Thymus (tissue), 11 donors: ENCODE results near the gene ZBTB25. TPM values are rescaled to one million over a fixed set of nuclear protein-coding genes. Genes with fewer than 3 reads are reported as not detected.

Experiments used
- DNase-seq, 9 donors: peaks; one replicate each; pipeline ENCODE4 v3.0.0-alpha.2; 2013; ENCODE audit warnings: low spot score in 9 of 9, low read depth in 6 of 9, missing footprints in 1 of 9
- H3K27ac ChIP-seq, 2 donors: one replicate each; pipeline ENCODE4 v1.5.1; 2013; ENCODE audit warnings: control low read depth in 1 of 2, low read depth in 1 of 2, low read length in 1 of 2, mild to moderate bottlenecking in 1 of 2, moderate library complexity in 1 of 2
- H3K27me3 ChIP-seq, 2 donors: one replicate each; pipeline ENCODE4 v1.5.1; 2013; ENCODE audit warnings: low read length in 1 of 2; ENCODE audit not compliant: control insufficient read depth in 2 of 2, insufficient read depth in 1 of 2
- H3K36me3 ChIP-seq, 2 donors: one replicate each; pipeline ENCODE4 v1.5.1; 2013; ENCODE audit warnings: low read length in 1 of 2, mild to moderate bottlenecking in 1 of 2, moderate library complexity in 1 of 2; ENCODE audit not compliant: control insufficient read depth in 2 of 2, insufficient read depth in 2 of 2
- H3K4me1 ChIP-seq, 2 donors: one replicate each; pipeline ENCODE4 v1.5.1; 2013; ENCODE audit warnings: low read length in 2 of 2; ENCODE audit not compliant: control insufficient read depth in 2 of 2, insufficient read depth in 2 of 2
- H3K4me3 ChIP-seq, 2 donors: one replicate each; pipeline ENCODE4 v1.5.1; 2013; ENCODE audit warnings: low read length in 2 of 2, control low read depth in 1 of 2, mild to moderate bottlenecking in 1 of 2
- H3K9me3 ChIP-seq, 2 donors: one replicate each; pipeline ENCODE4 v1.5.1; 2013; ENCODE audit warnings: low read length in 1 of 2, mild to moderate bottlenecking in 1 of 2; ENCODE audit not compliant: control insufficient read depth in 2 of 2, insufficient read depth in 1 of 2
- WGBS: extraction: QIAGEN DNeasy Blood & Tissue Kit; methylation state at CpG from one replicate; pipeline ENCODE4 v1.1.7; 2013; 5-methylcytosine and 5-hydroxymethylcytosine counted together
- polyA plus RNA-seq: library from polyadenylated mRNA; stranded (reverse); fragments of 200-250 nt; gene quantifications from one replicate; pipeline ENCODE4 v1.2.3, GENCODE V29; 2013
- total RNA-seq: library from RNA; stranded (reverse); fragments of 120-200 nt; gene quantifications from one replicate; pipeline ENCODE4 v1.2.4, GENCODE V29; 2013
- donor health status: healthy.

ZBTB25 gene
- total and polyA plus RNA-seq, 2 donors, result 10.6 to 15.0 TPM

DNA sequence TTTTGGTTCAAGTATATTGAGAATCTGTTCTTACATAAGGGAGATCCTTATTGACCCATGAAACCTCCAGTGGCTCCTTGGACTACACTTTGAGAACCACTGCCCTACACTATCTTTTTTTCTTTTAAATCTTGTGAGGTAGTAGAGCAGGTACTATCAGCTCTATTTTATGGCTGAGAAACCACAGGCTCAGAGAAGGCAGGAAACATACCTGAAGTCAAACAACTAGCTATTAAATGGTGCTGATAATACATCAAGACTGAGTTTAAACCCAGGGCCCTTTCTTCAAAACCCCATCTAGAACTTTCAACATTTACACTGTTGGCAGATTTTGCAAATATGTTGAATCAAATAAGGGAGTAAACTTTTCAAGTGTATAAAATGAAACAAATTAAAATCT lies 6.9 kb downstream of the ZBTB25 start:
- Histone ChIP-seq H3K9me3 (no peaks in the 10 kb centered on the region), H3K4me1 (peaks cover 10 to 22% of the 10 kb centered on the region in 2 donors), H3K27ac (no peak overlapping the region), H3K36me3 (peaks cover 5 to 34% of the 10 kb centered on the region in 2 donors), H3K27me3 (no peaks in the 10 kb centered on the region), H3K4me3 (no peak overlapping the region)
- DNase-seq, result no peak

DNA sequence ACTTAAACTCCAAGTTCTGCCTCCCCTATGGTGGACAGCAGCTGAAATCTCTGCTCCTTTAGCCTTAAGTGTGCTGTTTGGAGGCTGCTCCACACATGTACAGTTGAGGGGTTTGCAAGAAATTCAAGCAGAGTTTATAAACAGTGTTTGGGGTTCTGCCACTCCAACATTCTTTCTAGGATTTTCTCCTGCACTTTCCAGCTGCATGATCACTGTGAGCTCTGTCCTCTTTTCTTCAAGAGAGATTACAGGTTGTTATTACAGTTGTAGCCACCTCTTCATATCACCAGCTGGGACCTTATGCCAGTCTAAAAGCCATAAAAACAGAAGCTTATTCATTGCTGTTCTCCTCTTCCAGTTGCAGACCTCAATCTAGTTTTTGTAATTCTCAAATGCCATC lies 8.4 kb downstream of the ZBTB25 start:
- DNase-seq, result no peak
- Histone ChIP-seq H3K9me3 (no peaks in the 10 kb centered on the region), H3K4me1 (peaks cover 5 to 12% of the 10 kb centered on the region in 2 donors)

DNA sequence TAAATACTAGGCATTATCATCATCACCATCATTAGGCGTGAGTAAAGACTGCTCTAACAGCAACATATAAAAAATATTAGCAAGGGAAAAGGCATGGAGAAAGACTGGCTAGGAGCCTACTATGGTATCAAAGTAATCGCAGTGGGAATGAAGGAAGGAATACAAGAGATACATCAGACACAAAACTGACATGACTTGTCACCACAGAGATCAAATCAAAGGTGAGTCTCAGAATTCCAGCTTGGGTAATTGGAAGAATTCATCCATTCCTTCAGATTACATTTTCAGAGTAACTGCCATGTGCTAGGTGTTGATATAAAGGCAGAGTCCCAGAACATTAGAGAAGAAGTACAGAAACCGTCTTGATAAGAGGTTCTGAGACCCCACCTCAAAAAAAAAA lies 10.2 kb downstream of the ZBTB25 start:
- 96% methylated on average over 3 of the region's 3 CpGs for WGBS
- Histone ChIP-seq H3K4me1 (peaks cover 0 to 3% of the 10 kb centered on the region in 2 donors), H3K27ac (no peak overlapping the region), H3K9me3 (no peaks in the 10 kb centered on the region), H3K36me3 (peaks cover 5 to 56% of the 10 kb centered on the region in 2 donors), H3K27me3 (no peaks in the 10 kb centered on the region), H3K4me3 (no peak overlapping the region)
- no peak for DNase-seq

More for the DNA sequence above, 8.4 kb downstream of the ZBTB25 start:
- Histone ChIP-seq H3K36me3 (peaks cover 5 to 40% of the 10 kb centered on the region in 2 donors), H3K27me3 (no peaks in the 10 kb centered on the region), H3K27ac (no peak overlapping the region), H3K4me3 (no peak overlapping the region)

DNA sequence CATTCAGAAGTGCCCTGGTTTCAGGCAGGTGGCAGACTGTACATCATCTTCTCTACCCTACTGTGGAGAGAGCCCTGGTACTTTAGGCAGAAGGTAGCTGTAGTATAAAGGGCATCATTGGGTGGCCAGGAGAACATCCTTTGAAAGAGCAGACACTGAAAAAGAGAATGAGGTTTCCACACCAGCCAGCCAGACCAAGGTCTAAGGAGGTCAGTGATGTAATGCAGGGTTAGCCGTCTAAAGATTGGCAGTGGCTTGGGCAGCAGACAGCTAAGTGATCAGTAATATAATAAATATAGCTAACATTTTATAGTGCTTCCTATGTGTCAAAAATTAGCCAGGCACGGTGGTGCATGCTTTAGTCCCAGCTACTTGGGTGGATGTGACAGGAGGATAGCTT lies 12.0 kb downstream of the ZBTB25 start:
- Histone ChIP-seq H3K4me1 (peaks cover 0 to 3% of the 10 kb centered on the region in 2 donors), H3K27me3 (no peaks in the 10 kb centered on the region), H3K9me3 (no peaks in the 10 kb centered on the region), H3K27ac (no peak overlapping the region), H3K36me3 (peaks cover 19 to 66% of the 10 kb centered on the region in 2 donors), H3K4me3 (no peak overlapping the region)
- DNase-seq, result no peak
- WGBS, result 97% methylated on average over 2 of the region's 2 CpGs

DNA sequence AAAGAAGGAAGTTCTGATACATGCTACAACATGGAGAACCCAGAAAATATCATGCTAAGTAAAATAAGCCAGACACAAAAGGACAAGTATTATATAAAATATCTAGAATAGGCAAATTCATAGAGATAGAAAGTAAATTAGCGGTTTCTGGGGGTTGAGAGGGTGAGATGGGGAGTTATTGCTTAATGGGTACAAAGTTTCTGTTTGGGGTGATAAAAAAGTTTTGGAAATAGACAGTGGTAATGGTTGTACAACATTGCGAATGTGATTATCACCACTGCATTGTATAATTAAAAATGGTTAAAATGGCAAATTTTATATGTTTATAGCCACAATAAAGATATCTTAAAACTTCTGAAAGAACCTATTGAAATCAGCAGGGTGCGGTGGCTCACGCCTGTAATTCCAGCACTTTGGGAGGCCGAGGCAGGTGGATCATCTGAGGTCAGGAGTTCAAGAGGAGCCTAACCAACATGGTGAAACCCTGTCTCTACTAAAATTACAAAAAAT lies 15.0 kb downstream of the ZBTB25 start:
- Histone ChIP-seq H3K4me1 (peaks cover 0 to 3% of the 10 kb centered on the region in 2 donors), H3K36me3 (peaks cover 15 to 60% of the 10 kb centered on the region in 2 donors), H3K4me3 (no peak overlapping the region), H3K9me3 (no peaks in the 10 kb centered on the region), H3K27ac (no peak overlapping the region), H3K27me3 (no peaks in the 10 kb centered on the region)
- 99% methylated on average over 5 of the region's 5 CpGs for WGBS
- no peak for DNase-seq

DNA sequence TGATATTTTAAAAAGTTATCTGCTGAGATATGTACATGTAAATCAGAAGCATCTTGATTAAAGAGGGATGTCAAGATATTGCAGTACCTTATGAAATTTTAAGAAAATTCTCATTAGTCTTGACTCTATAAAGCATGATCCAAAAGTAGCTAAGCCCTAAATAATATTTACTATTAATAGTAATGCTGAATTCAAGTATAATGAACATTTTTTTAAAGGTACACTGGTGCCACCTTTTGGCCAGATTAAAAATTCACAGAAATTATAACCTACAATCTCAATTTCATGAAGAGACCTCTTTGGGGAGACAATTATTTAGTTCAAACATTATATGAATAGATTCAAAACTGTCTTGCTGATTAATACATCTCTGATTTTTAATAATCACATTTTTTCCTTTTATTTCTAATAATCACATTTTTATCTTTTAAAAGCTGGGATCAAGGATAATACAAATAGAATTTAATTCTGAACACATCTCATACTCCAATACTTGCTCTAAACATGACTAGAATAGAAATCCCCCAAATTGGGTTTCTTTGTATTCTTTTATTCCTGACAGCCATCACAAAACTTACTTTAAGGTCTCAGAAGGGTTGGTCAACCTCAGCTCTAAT lies 24.9 kb downstream of the ZBTB25 start:
- Histone ChIP-seq H3K4me3 (no peak overlapping the region), H3K27me3 (no peaks in the 10 kb centered on the region), H3K4me1 (no peaks in the 10 kb centered on the region), H3K36me3 (peaks cover 5 to 12% of the 10 kb centered on the region in 2 donors), H3K9me3 (no peaks in the 10 kb centered on the region), H3K27ac (no peak overlapping the region)
- peak in 2 of 9 donors; percentile 31 to 53 for DNase-seq

DNA sequence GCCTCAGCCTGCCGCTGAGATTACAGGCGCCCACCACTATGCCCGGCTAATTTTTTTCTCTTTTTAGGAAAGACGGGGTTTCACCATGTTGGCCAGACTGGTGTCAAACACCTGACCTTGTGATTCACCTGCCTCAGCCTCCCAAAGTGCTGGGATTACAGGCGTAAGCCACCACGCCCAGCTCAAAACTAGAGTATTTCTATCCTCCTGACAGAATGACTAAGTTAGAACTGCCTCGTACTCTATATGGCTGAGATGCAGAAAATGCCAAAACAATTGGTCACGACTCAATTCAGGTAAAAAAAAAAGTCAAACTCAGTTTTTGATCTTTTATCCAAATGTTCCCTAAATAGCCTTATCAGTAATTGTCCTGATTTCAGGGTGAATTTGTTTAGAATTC lies 27.2 kb downstream of the ZBTB25 start:
- H3K36me3 ChIP-seq, result peaks cover 5 to 7% of the 10 kb centered on the region in 2 donors
- no peak overlapping the region for H3K27ac ChIP-seq
- no peaks in the 10 kb centered on the region for H3K27me3 ChIP-seq
- H3K4me1 ChIP-seq, result no peaks in the 10 kb centered on the region
- WGBS, result 97% methylated on average over 8 of the region's 8 CpGs
- no peak overlapping the region for H3K4me3 ChIP-seq
- DNase-seq, result no peak
- H3K9me3 ChIP-seq, result no peaks in the 10 kb centered on the region

DNA sequence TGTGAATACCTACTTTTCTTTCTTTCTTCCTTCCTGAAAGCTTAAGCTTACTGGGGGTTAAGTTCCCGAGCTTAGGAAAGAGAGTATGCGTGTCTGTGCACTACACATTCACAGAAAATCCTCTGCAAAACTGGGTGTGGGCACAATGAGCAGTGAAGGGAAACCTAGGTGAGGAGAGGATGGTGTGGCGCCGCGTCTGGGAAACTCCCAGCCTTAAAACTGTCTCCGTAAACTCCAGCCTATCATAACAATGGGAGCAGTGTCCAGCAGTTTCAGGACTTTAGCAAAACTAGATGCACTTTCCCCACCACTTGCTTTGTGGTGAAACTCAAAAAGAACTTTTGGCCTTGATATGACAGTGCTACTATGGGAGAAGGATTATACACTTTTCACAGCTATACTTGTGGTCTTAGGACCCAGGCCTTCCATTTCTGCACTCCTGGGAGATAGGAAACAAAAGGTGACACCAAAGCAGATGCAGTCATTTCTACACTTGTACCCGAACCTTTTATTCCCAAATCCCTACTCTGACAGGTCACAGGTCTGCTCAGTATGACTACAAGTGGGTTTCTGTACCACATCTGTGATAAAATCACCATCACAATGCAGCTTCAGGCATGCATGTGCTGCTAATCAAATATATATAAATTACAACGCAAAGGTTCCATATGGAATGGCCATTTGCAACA lies 27.9 kb downstream of the ZBTB25 start:
- 96% methylated on average over 8 of the region's 8 CpGs for WGBS
- H3K36me3 ChIP-seq, result peaks cover 5 to 7% of the 10 kb centered on the region in 2 donors
- no peak for DNase-seq
- no peak overlapping the region for H3K4me3 ChIP-seq
- no peaks in the 10 kb centered on the region for H3K9me3 ChIP-seq
- H3K27ac ChIP-seq, result no peak overlapping the region
- no peaks in the 10 kb centered on the region for H3K27me3 ChIP-seq
- no peaks in the 10 kb centered on the region for H3K4me1 ChIP-seq

DNA sequence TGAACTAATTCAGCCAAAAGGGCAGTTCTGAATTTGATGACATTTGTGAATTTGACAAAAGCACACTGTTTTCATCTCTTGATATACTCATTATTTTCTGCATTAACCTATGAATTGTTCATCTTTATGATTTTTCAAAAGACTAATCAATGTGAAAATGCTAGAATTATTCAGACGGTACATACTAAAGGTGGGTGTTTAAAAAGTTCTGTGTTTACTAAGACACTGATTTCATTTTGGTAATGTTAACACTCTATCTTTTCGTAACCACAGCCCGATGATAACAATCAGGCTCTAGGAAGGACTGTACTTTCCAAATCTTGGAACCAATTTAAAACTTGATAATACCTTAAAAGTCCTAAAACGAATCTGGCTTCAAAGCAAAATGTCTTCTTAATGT lies 28.9 kb downstream of the ZBTB25 start:
- no peak for DNase-seq
- no peaks in the 10 kb centered on the region for H3K27me3 ChIP-seq
- H3K27ac ChIP-seq, result no peak overlapping the region
- no peak overlapping the region for H3K4me3 ChIP-seq
- H3K4me1 ChIP-seq, result no peaks in the 10 kb centered on the region
- WGBS, result 97% methylated on average over 4 of the region's 4 CpGs
- peaks cover 3 to 5% of the 10 kb centered on the region in 2 donors for H3K36me3 ChIP-seq
- H3K9me3 ChIP-seq, result no peaks in the 10 kb centered on the region
